ENCODE measurements around the gene IFNA21. TPM values are rescaled to one million over a fixed set of nuclear protein-coding genes. Genes with fewer than 3 reads are reported as not detected.
A peak's percentile ranks its signal among the peaks of the same experiment; 100 is the strongest.
"Not testable (repeated sequence)": the region's sequence is repeated elsewhere in the genome, so short reads cannot be mapped to it uniquely, and the experiment has no call there.

The IFNA21 gene
- not detected in 2 replicates for total RNA-seq (2014; rRNA removed; shearing (Covaris generic); ENCODE audit: low replicate concordance)

DNA sequence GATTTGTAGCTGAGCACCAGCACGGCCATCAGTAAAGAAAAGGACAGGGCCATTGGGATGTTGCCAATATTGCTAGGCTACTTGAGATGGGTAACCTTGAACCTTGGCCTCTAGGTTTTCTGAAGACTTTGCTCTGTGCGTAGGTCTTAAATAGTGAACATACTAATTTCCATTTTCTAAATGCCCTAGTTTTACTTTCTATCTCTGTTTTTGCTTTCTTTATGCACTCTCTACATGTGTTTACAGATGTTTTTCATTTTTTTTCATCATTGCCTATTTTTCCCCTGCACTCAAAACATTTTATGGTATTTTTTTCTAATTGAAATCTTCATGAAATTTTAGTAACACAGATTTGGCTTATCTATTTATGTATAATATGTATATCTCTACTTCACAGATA lies at the start of gene IFNA21:
Gene IFNA21 (minus strand): TSS at position 101 of the 400 bp plus-strand sequence. CDS start 48 bp downstream, at position 53.
- H3K9ac ChIP-seq (ENCODE audit: low read length); H2AFZ ChIP-seq (ENCODE audit: low read length); H3K9me3 ChIP-seq (ENCODE audit: low read length); H3K9me2 ChIP-seq (replicated peaks; ENCODE audit: insufficient read depth, low read length); H3K4me2 ChIP-seq (ENCODE audit: low read depth, low read length, poor library complexity, severe bottlenecking); H3K4me1 ChIP-seq (ENCODE audit: low read length); H3K4me3 ChIP-seq (ENCODE audit: low read length); H3K36me3 ChIP-seq (ENCODE audit: insufficient read depth, low read length); DNase-seq; H4K20me1 ChIP-seq (ENCODE audit: insufficient read depth, low read depth, low read length); H3K27ac ChIP-seq (ENCODE audit: low read length); H3K79me2 ChIP-seq (ENCODE audit: low read length); H3K27me3 ChIP-seq (ENCODE audit: low read length): not testable (repeated sequence)

DNA sequence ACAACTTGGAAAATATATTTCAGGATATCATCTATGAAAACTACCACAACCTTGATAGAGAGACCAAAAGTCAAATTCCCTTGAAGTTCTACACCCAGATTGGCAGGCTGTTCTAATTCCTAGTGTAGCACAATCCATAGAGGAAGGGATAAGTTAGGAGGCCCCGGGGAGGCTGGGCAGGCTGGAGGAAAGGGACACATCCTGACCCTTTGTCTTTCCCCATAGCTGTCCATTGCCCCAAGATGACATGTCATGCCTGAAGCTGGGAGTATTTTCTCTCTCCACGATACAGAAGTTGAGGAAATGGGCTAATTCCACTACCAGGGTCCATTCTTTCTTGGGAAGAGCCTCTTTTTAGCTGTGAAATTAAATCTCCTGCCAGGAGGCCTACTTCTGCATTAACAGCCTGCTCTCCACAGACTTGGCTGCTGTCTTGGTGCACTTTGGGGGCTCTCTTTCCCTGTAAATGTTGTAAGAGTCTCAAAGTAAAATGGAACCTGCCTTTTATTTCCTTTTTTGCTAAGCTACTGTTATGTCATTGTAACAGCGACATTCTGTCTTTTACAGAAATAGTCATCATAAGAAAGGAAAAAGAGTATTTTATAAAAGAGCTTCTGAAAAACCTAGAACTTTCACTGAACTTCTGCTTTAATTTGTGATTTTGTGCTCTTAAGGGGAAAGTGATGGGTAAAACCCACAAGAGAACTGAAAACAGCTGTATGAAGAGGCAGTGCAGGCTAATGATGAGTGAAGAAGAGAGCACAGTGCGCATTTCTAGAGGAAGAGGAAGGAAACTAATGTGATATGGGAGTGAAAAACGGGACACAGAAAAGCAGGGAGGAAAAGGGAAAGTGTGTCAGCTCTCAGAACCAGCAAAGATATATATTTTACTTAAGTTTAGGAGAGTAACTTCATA lies 47.2 kb upstream of the IFNA21 start:
- peak; percentile 52 for DNase-seq
- H3K79me2 ChIP-seq (ENCODE audit: low read length); H3K9me3 ChIP-seq (ENCODE audit: low read length); H3K9me2 ChIP-seq (replicated peaks; ENCODE audit: insufficient read depth, low read length); H3K36me3 ChIP-seq (ENCODE audit: insufficient read depth, low read length); H3K4me3 ChIP-seq (ENCODE audit: low read length); H3K27me3 ChIP-seq (ENCODE audit: low read length); H3K4me2 ChIP-seq (ENCODE audit: low read depth, low read length, poor library complexity, severe bottlenecking); H4K20me1 ChIP-seq (ENCODE audit: insufficient read depth, low read depth, low read length); H3K27ac ChIP-seq (ENCODE audit: low read length); H3K4me1 ChIP-seq (ENCODE audit: low read length); H2AFZ ChIP-seq (ENCODE audit: low read length); H3K9ac ChIP-seq (ENCODE audit: low read length): not testable (repeated sequence)

DNA sequence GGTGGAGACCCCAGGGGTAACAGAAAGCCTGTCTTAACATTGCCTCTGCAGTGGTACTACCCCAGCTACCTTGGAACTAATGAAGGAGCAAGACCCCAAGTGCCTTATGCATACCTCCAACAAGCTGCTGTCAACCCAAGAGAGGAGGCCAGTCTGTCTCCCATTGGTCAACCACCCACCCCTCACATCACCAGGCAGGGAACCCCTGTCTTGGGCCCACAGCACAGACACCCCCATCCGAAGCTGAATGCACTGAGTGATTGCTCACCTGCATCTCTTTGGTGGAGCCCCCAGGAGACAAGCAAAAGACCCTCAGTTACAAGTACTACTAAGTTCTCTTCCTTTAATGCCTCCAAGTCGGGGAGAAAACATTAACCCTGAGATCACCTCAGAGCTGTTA lies 45.7 kb upstream of the IFNA21 start:
- H2AFZ ChIP-seq (ENCODE audit: low read length); DNase-seq; H3K36me3 ChIP-seq (ENCODE audit: insufficient read depth, low read length); H3K27ac ChIP-seq (ENCODE audit: low read length); H3K9me3 ChIP-seq (ENCODE audit: low read length); H3K9ac ChIP-seq (ENCODE audit: low read length); H3K4me3 ChIP-seq (ENCODE audit: low read length); H3K27me3 ChIP-seq (ENCODE audit: low read length); H3K4me1 ChIP-seq (ENCODE audit: low read length); H4K20me1 ChIP-seq (ENCODE audit: insufficient read depth, low read depth, low read length); H3K9me2 ChIP-seq (replicated peaks; ENCODE audit: insufficient read depth, low read length); H3K4me2 ChIP-seq (ENCODE audit: low read depth, low read length, poor library complexity, severe bottlenecking); H3K79me2 ChIP-seq (ENCODE audit: low read length): not testable (repeated sequence)

DNA sequence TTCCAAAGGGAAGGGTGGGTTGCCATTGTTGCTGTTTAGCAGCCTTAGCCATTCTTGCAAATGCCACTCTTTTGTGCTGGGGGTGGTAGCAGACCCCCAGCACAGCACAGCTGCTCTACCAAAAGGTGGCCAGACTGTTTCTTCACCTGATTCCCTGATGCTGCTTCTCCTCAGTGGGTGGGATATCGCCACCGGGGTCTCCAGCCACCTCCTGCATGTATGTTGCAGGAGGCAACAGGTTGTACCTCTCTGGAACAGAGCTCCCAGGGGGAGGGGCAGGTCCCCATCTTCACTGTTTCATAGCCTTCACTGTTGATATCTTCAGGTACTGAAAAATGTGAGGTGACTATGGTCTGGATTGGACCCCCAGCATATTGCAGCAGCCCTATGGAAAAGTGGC lies 44.3 kb upstream of the IFNA21 start:
- H3K27ac ChIP-seq (ENCODE audit: low read length); H3K9me2 ChIP-seq (replicated peaks; ENCODE audit: insufficient read depth, low read length); H3K4me2 ChIP-seq (ENCODE audit: low read depth, low read length, poor library complexity, severe bottlenecking); H3K9me3 ChIP-seq (ENCODE audit: low read length); H4K20me1 ChIP-seq (ENCODE audit: insufficient read depth, low read depth, low read length); H3K27me3 ChIP-seq (ENCODE audit: low read length); H3K79me2 ChIP-seq (ENCODE audit: low read length); H3K9ac ChIP-seq (ENCODE audit: low read length); H3K4me1 ChIP-seq (ENCODE audit: low read length); H2AFZ ChIP-seq (ENCODE audit: low read length); H3K4me3 ChIP-seq (ENCODE audit: low read length); H3K36me3 ChIP-seq (ENCODE audit: insufficient read depth, low read length); DNase-seq: not testable (repeated sequence)

DNA sequence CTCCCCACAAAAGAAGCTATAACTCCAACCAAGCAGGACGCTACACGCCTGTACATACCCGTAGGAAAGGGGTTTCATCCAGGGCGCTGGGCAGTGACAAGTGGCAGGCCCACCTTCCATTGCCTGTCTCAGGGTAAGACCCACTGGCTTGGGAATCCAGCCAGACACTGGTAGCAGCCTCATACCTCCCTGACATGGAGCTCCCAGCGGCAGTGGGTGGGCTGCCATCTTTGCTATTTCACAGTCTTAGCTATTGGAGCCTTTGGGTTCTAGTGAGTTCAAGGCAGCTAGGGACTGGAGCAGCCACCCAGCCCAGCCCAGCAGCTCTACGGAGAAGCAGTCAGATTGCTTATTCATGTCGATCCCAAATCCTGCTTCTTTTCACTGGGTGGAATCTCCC lies 43.9 kb upstream of the IFNA21 start:
- H2AFZ ChIP-seq (ENCODE audit: low read length) = no peak overlapping the region
- H3K4me2 ChIP-seq (ENCODE audit: low read depth, low read length, poor library complexity, severe bottlenecking) = no peak overlapping the region
- DNase-seq = no peak
- no peaks in the 10 kb centered on the region for H3K9me2 ChIP-seq (replicated peaks; ENCODE audit: insufficient read depth, low read length)
- no peak overlapping the region for H3K27ac ChIP-seq (ENCODE audit: low read length)
- no peaks in the 10 kb centered on the region for H3K4me1 ChIP-seq (ENCODE audit: low read length)
- no peaks in the 10 kb centered on the region for H3K79me2 ChIP-seq (ENCODE audit: low read length)
- no peaks in the 10 kb centered on the region for H3K36me3 ChIP-seq (ENCODE audit: insufficient read depth, low read length)
- H3K27me3 ChIP-seq (ENCODE audit: low read length) = no peaks in the 10 kb centered on the region
- H3K4me3 ChIP-seq (ENCODE audit: low read length) = no peak overlapping the region
- no peaks in the 10 kb centered on the region for H3K9me3 ChIP-seq (ENCODE audit: low read length)
- no peak overlapping the region for H3K9ac ChIP-seq (ENCODE audit: low read length)
- no peaks in the 10 kb centered on the region for H4K20me1 ChIP-seq (ENCODE audit: insufficient read depth, low read depth, low read length)

DNA sequence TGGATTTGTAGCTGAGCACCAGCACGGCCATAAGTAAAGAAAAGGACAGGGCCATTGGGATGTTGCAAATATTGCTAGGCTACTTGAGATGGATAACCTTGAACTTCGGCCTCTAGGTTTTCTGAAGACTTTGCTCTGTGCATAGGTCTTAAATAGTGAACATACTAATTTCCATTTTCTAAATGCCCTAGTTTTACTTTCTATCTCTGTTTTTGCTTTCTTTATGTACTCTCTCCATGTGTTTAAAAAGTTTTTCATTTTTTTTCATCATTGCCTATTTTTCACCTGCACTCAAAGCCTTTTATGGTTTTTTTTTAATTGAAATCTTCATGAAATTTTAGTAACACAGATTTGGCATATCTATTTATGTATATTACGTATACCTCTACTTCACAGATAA lies 40.6 kb upstream of the IFNA21 start, which contains the start of gene IFNA10:
Gene IFNA10 (minus strand): TSS at position 101 of the 400 bp plus-strand sequence. CDS start 46 bp downstream, at position 55.
- H3K4me2 ChIP-seq (ENCODE audit: low read depth, low read length, poor library complexity, severe bottlenecking) = not testable (repeated sequence)

DNA sequence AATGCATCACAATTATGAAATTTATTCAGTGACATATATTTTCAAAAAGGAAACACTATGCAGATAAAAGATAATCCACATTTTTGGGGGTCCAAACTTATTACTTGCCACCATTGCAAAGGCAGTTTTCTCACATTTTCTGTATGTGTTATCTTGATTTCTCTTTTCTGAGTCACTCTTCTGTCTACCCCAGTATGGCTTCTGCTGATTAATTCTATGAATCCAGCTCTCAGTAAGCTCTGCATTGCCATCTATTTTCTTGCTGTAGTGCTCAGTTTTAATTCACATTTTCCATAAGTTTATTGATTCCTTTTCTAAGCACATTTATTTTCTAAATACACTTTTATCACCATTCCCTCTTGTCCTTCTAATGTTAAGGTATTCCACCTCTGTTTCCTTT lies 38.7 kb upstream of the IFNA21 start:
- Histone ChIP-seq H3K9me2 (replicated peaks; ENCODE audit: insufficient read depth, low read length) (no peaks in the 10 kb centered on the region), H3K79me2 (ENCODE audit: low read length) (no peaks in the 10 kb centered on the region), H2AFZ (ENCODE audit: low read length) (no peak overlapping the region), H4K20me1 (ENCODE audit: insufficient read depth, low read depth, low read length) (no peaks in the 10 kb centered on the region), H3K4me3 (ENCODE audit: low read length) (no peak overlapping the region), H3K27me3 (ENCODE audit: low read length) (no peaks in the 10 kb centered on the region), H3K27ac (ENCODE audit: low read length) (no peak overlapping the region), H3K9ac (ENCODE audit: low read length) (no peak overlapping the region), H3K4me2 (ENCODE audit: low read depth, low read length, poor library complexity, severe bottlenecking) (no peak overlapping the region), H3K9me3 (ENCODE audit: low read length) (no peaks in the 10 kb centered on the region), H3K36me3 (ENCODE audit: insufficient read depth, low read length) (no peaks in the 10 kb centered on the region), H3K4me1 (ENCODE audit: low read length) (no peaks in the 10 kb centered on the region)
- no peak for DNase-seq

More for the DNA sequence above, 40.6 kb upstream of the IFNA21 start, which contains the start of gene IFNA10:
- not testable (repeated sequence) for H3K9me3 ChIP-seq (ENCODE audit: low read length); H3K36me3 ChIP-seq (ENCODE audit: insufficient read depth, low read length); H3K4me1 ChIP-seq (ENCODE audit: low read length); H3K9ac ChIP-seq (ENCODE audit: low read length); H3K9me2 ChIP-seq (replicated peaks; ENCODE audit: insufficient read depth, low read length); H4K20me1 ChIP-seq (ENCODE audit: insufficient read depth, low read depth, low read length); H2AFZ ChIP-seq (ENCODE audit: low read length); H3K27me3 ChIP-seq (ENCODE audit: low read length); H3K79me2 ChIP-seq (ENCODE audit: low read length); H3K27ac ChIP-seq (ENCODE audit: low read length); DNase-seq; H3K4me3 ChIP-seq (ENCODE audit: low read length)

DNA sequence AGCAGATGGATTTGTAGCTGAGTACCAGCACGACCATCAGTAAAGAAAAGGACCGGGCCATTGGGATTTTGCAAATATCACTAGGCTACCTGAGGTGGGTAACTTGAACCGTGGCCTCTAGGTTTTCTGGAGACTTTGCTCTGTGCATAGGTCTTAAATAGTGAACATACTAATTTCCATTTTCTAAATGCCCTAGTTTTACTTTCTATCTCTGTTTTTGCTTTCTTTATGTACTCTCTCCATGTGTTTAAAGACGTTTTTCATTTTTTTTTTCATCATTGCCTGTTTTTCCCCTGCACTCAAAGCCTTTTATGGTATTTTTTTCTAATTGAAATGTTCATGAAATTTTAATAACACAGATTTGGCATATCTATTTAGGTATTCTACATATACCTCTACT lies 35.6 kb upstream of the IFNA21 start, which contains the start of gene IFNA7:
Gene IFNA7 (minus strand): TSS at position 101 of the 400 bp plus-strand sequence. CDS start 40 bp downstream, at position 61.
- H3K79me2 ChIP-seq (ENCODE audit: low read length); H3K9ac ChIP-seq (ENCODE audit: low read length); H2AFZ ChIP-seq (ENCODE audit: low read length); H3K36me3 ChIP-seq (ENCODE audit: insufficient read depth, low read length); H3K27me3 ChIP-seq (ENCODE audit: low read length); H3K4me2 ChIP-seq (ENCODE audit: low read depth, low read length, poor library complexity, severe bottlenecking); H3K27ac ChIP-seq (ENCODE audit: low read length); H3K4me3 ChIP-seq (ENCODE audit: low read length); H4K20me1 ChIP-seq (ENCODE audit: insufficient read depth, low read depth, low read length); H3K9me2 ChIP-seq (replicated peaks; ENCODE audit: insufficient read depth, low read length); DNase-seq; H3K4me1 ChIP-seq (ENCODE audit: low read length); H3K9me3 ChIP-seq (ENCODE audit: low read length): not testable (repeated sequence)
